Measurements from ENCODE around the gene DLEC1. TPM values are rescaled to one million over a fixed set of nuclear protein-coding genes. Genes with fewer than 3 reads are reported as not detected.

DLEC1 gene
- total and polyA plus RNA-seq, 7 donors = 0.16 to 0.60 (median 0.41) TPM

- TF ChIP-seq POLR2A (IDR thresholded peaks at IDR 0.05) (no peak), CTCF (IDR thresholded peaks at IDR 0.05) (no peak), POLR2AphosphoS5 (IDR thresholded peaks at IDR 0.05) (no peak)
- 83 to 92% methylated on average over 7 of the region's 7 CpGs for WGBS, 2 donors
Observed at GRCh38 chr3:38107911-38108648, 69.1 kb downstream of the DLEC1 start.

GRCh38 chr3:38108649-38109579, 69.9 kb downstream of the DLEC1 start:
- Histone ChIP-seq H3K4me3 (no peak overlapping the region), H3K4me1 (no peaks in the 10 kb centered on the region), H3K27ac (no peak overlapping the region), H3K36me3 (no peaks in the 10 kb centered on the region), H3K9me3 (no peaks in the 10 kb centered on the region), H3K27me3 (peaks cover 0 to 3% (median 0%) of the 10 kb centered on the region in 3 donors)
- TF ChIP-seq CTCF (IDR thresholded peaks at IDR 0.05) (no peak), POLR2A (IDR thresholded peaks at IDR 0.05) (no peak), EP300 (IDR thresholded peaks at IDR 0.05) (no peak), POLR2AphosphoS5 (IDR thresholded peaks at IDR 0.05) (no peak)
- intact Hi-C loops (cut with DNase I) = no loop called here
- peak; percentile 53 for DNase-seq
- 72 to 89% methylated on average over 11 of the region's 11 CpGs for WGBS, 2 donors

More at GRCh38 chr3:38107911-38108648, 69.1 kb downstream of the DLEC1 start:
- Histone ChIP-seq H3K36me3 (no peaks in the 10 kb centered on the region), H3K4me3 (no peak overlapping the region), H3K27ac (no peak overlapping the region), H3K4me1 (no peaks in the 10 kb centered on the region), H3K27me3 (peaks cover 0 to 3% (median 0%) of the 10 kb centered on the region in 3 donors), H3K9me3 (no peaks in the 10 kb centered on the region)
- DNase-seq = peak; percentile 51
- intact Hi-C loops (cut with DNase I) = no loop called here

- Histone ChIP-seq H3K36me3 (no peaks in the 10 kb centered on the region), H3K27me3 (peaks cover 0 to 3% (median 0%) of the 10 kb centered on the region in 3 donors), H3K4me1 (no peaks in the 10 kb centered on the region), H3K9me3 (no peaks in the 10 kb centered on the region), H3K4me3 (no peak overlapping the region), H3K27ac (no peak overlapping the region)
- peak; percentile 50 for DNase-seq
- TF ChIP-seq EP300 (IDR thresholded peaks at IDR 0.05) (no peak), CTCF (IDR thresholded peaks at IDR 0.05) (no peak), POLR2A (IDR thresholded peaks at IDR 0.05) (no peak), POLR2AphosphoS5 (IDR thresholded peaks at IDR 0.05) (no peak)
- 95% methylated on average over 17 of the region's 17 CpGs for WGBS, 2 donors
- intact Hi-C loops (cut with DNase I) = loop anchor here (10.0 kb wide), 1 partner anchor 365 kb away; no protein-coding TSS in a partner anchor
Observed at GRCh38 chr3:38109580-38110313, 70.7 kb downstream of the DLEC1 start.

- H3K4me3 ChIP-seq = no peak overlapping the region
- WGBS, 2 donors = 94% methylated on average over 6 of the region's 6 CpGs
- no peak overlapping the region for H3K27ac ChIP-seq
- TF ChIP-seq CTCF (IDR thresholded peaks at IDR 0.05) (no peak), EP300 (IDR thresholded peaks at IDR 0.05) (no peak), POLR2AphosphoS5 (IDR thresholded peaks at IDR 0.05) (no peak), POLR2A (IDR thresholded peaks at IDR 0.05) (no peak)
- no peaks in the 10 kb centered on the region for H3K36me3 ChIP-seq
- peak; percentile 40 for DNase-seq
- peaks cover 0 to 3% (median 0%) of the 10 kb centered on the region in 3 donors for H3K27me3 ChIP-seq
- no peaks in the 10 kb centered on the region for H3K9me3 ChIP-seq
- intact Hi-C loops (cut with DNase I) = loop anchor here (10.0 kb wide), 1 partner anchor 364 kb away; no protein-coding TSS in a partner anchor
- no peaks in the 10 kb centered on the region for H3K4me1 ChIP-seq
Observed at GRCh38 chr3:38110314-38111050, 71.5 kb downstream of the DLEC1 start.
